GM12878 (cell line): ENCODE data around the gene CDC42BPB. TPM values are rescaled to one million over a fixed set of nuclear protein-coding genes. Genes with fewer than 3 reads are reported as not detected.

ENCODE experiments used
- ATAC-seq: fragments of 200-7000 bp; cut with Tn5 transposase; 3 replicates; pipeline ENCODE4 v1.9.1; 2020; ENCODE audit warnings: mild to moderate bottlenecking, moderate library complexity
- BruUV-seq: library from RNA; stranded (reverse); fragments of 400-500 nt; replicated peaks from 2 replicates; lab custom pipeline; 2021; lab: Mats Ljungman, UMichigan
- CTCF ChIA-PET: fragments of 300-600 bp; sonication (Branson Sonifier 250); formaldehyde crosslinking; extraction: SDS; loops from one replicate; lab custom pipeline; 2021; ENCODE audit warnings: inconsistent platforms; lab: Yijun Ruan, JAX
- POLR2A ChIA-PET: fragments of 350-600 bp; formaldehyde crosslinking; extraction: SDS; loops from one replicate; lab custom pipeline; 2021; ENCODE audit warnings: inconsistent platforms; lab: Charles Lee
- RAD21 ChIA-PET: fragments of 300-600 bp; sonication (Branson Sonifier 250); formaldehyde crosslinking; loops from one replicate; lab custom pipeline; 2023; ENCODE audit warnings: antibody characterized with exemption; ENCODE audit not compliant: unreplicated experiment; lab: Charles Lee
- SMC1A ChIA-PET: fragments of 300-600 bp; sonication (Branson Sonifier 250); formaldehyde crosslinking; loops from one replicate; lab custom pipeline; 2023; ENCODE audit not compliant: unreplicated experiment, uncharacterized antibody; lab: Charles Lee
- DNase-seq: peaks from one replicate; pipeline ENCODE4 v3.0.0-alpha.2; 2011; ENCODE audit warnings: low read depth, low spot score
- FAIRE-seq: peaks from 3 replicates; lab custom pipeline; 2011; peaks lifted over from hg19 to GRCh38; lab: Jason Lieb, UNC
- H2AFZ ChIP-seq: 2 replicates; pipeline ENCODE4 v1.6.0; 2011; ENCODE audit warnings: low read depth, low read length, control low read depth; ENCODE audit not compliant: control insufficient read depth
- H3K27ac ChIP-seq: 2 replicates; pipeline ENCODE4 v1.5.1; 2011; ENCODE audit warnings: control low read depth; ENCODE audit not compliant: control insufficient read depth, insufficient read depth
- H3K27me3 ChIP-seq, 2 experiments: replicated peaks in 1 of 2; 2 replicates each; pipeline versions ENCODE4 v1.6.0 to v1.6.1; 2011; ENCODE audit warnings: low read length in 1 of 2; ENCODE audit not compliant: control insufficient read depth in 2 of 2, insufficient read depth in 2 of 2
- H3K36me3 ChIP-seq, 2 experiments: 2 replicates each; pipeline ENCODE4 v1.5.1; 2011; ENCODE audit warnings: low read length in 1 of 2; ENCODE audit not compliant: control insufficient read depth in 2 of 2, insufficient read depth in 2 of 2
- H3K4me1 ChIP-seq: 2 replicates; pipeline ENCODE4 v1.6.1; 2011; ENCODE audit warnings: mild to moderate bottlenecking, low read length, moderate library complexity, mixed read lengths; ENCODE audit not compliant: control insufficient read depth, insufficient read depth
- H3K4me2 ChIP-seq: 2 replicates; pipeline ENCODE4 v1.6.0; 2011; ENCODE audit warnings: control low read depth; ENCODE audit not compliant: control insufficient read depth, insufficient read depth
- H3K4me3 ChIP-seq: fragments of 200-600 bp; sonication (generic); 2 replicates; pipeline ENCODE4 v1.5.1; 2016
- H3K79me2 ChIP-seq: 2 replicates; pipeline ENCODE4 v1.6.0; 2011; ENCODE audit warnings: low read length; ENCODE audit not compliant: control insufficient read depth, insufficient read depth
- H3K9ac ChIP-seq: 2 replicates; pipeline ENCODE4 v1.8.0; 2011; ENCODE audit warnings: low read length, control low read depth, mixed read lengths; ENCODE audit not compliant: control insufficient read depth, insufficient read depth
- H3K9me3 ChIP-seq: replicated peaks from 3 replicates; pipeline ENCODE4 v1.5.1; 2011; ENCODE audit warnings: mild to moderate bottlenecking, low read length; ENCODE audit not compliant: control insufficient read depth, insufficient read depth
- H4K20me1 ChIP-seq: 2 replicates; pipeline ENCODE4 v1.6.0; 2011; ENCODE audit not compliant: control insufficient read depth, insufficient read depth
- CBX5 ChIP-seq: sonication (generic); IDR thresholded peaks from 2 replicates; pipeline ENCODE4 v1.6.1; 2016; ENCODE audit warnings: low read depth, moderate library complexity, mild to moderate bottlenecking, inconsistent platforms
- FOXM1 ChIP-seq: IDR thresholded peaks from 2 replicates; pipeline ENCODE4 v1.6.1; 2012; ENCODE audit warnings: low read depth, mild to moderate bottlenecking, inconsistent platforms, low read length, moderate library complexity
- GATAD2B ChIP-seq: fragments of 450-650 bp; conservative IDR thresholded peaks from 2 replicates; pipeline ENCODE4 v1.6.1; 2017; ENCODE audit warnings: low read depth, mild to moderate bottlenecking, moderate library complexity
- JUND ChIP-seq: IDR thresholded peaks from 2 replicates; pipeline ENCODE4 v1.6.1; 2012; ENCODE audit warnings: low read depth, mild to moderate bottlenecking, low read length, improper control_type of control experiment, moderate library complexity
- MTA2 ChIP-seq: fragments of 450-650 bp; IDR thresholded peaks from 2 replicates; pipeline ENCODE4 v1.6.1; 2016; ENCODE audit warnings: low read depth, mild to moderate bottlenecking, moderate library complexity
- NR2F1 ChIP-seq: fragments of 450-650 bp; conservative IDR thresholded peaks from 2 replicates; pipeline ENCODE4 v1.6.1; 2017; ENCODE audit warnings: mild to moderate bottlenecking
- SIN3A ChIP-seq: IDR thresholded peaks from 2 replicates; pipeline ENCODE4 v1.6.1; 2012; ENCODE audit warnings: low read depth, low read length, improper control_type of control experiment
- SMAD1 ChIP-seq: fragments of 450-650 bp; IDR thresholded peaks from 2 replicates; pipeline ENCODE4 v1.6.1; 2018; ENCODE audit warnings: mild to moderate bottlenecking, low read depth; ENCODE audit not compliant: partially characterized antibody
- SREBF1 ChIP-seq: IDR thresholded peaks from 2 replicates; pipeline ENCODE4 v1.6.1; 2012; ENCODE audit warnings: mild to moderate bottlenecking, low read length
- SREBF2 ChIP-seq: IDR thresholded peaks from 2 replicates; pipeline ENCODE4 v1.6.1; 2012; ENCODE audit warnings: mild to moderate bottlenecking, low read length
- WGBS: methylation state at CpG from one replicate; pipeline ENCODE4 v1.1.6; 2016; ENCODE audit warnings: low lambda C conversion rate; ENCODE audit not compliant: insufficient replicate concordance, insufficient coverage; ENCODE audit errors: missing lambda C conversion rate; 5-methylcytosine and 5-hydroxymethylcytosine counted together
- in situ Hi-C: fragments of 300-500 bp; cut with MboI; formaldehyde crosslinking; loops from 9 replicates; pipeline ENCODE4 v1.14.3; 2018; ENCODE audit warnings: mixed read lengths
- intact Hi-C: fragments of 100-400 bp; cut with micrococcal nuclease; formaldehyde crosslinking; loops from one replicate; pipeline ENCODE4 v1.14.2; 2022; ENCODE audit not compliant: unreplicated experiment
- polyA plus RNA-seq, 11 experiments: library from polyadenylated mRNA; depleted of rRNA in 4 of 11; unstranded in 6 of 11; stranded (reverse) in 5 of 11; fragments of >200 nt; fragmentation: Nextera tagmentation in 4 of 11; fragmentation: Illumina TruSeq in 1 of 11; extraction: Ambion mirVana in 4 of 11; extraction: Trizol in 1 of 11; gene quantifications; 1 replicate in 1 of 11; 2 replicates in 10 of 11; pipeline versions ENCODE4 v1.2.1 to v1.2.3, GENCODE V29; 2011 to 2016; ENCODE audit warnings: inconsistent platforms in 2 of 11, missing spikeins in 2 of 11, low read depth in 1 of 11
- total RNA-seq, 4 experiments: library from RNA; depleted of rRNA in 3 of 4; stranded (reverse); fragments of >200 nt in 3 of 4; fragmentation: Illumina TruSeq in 1 of 4; extraction: Trizol in 1 of 4; gene quantifications; 2 replicates each; pipeline versions ENCODE4 v1.2.1 to v1.2.3, GENCODE V29; 2013 to 2021
- TF ChIP-seq, protein P1 (sequence below): IDR thresholded peaks from 2 replicates; pipeline ENCODE4 v1.6.1; 2012; ENCODE audit warnings: improper control_type of control experiment, low read depth, low read length; ENCODE audit not compliant: insufficient replicate concordance
- TF ChIP-seq, protein P2 (sequence below), 3 experiments: IDR thresholded peaks in 2 of 3; conservative IDR thresholded peaks in 1 of 3; 2 replicates each; pipeline ENCODE4 v1.5.1; 2011; ENCODE audit warnings: low read depth in 3 of 3, low read length in 3 of 3, mild to moderate bottlenecking in 3 of 3, control low read depth in 2 of 3, moderate library complexity in 2 of 3, inconsistent platforms in 1 of 3, mixed read lengths in 1 of 3; ENCODE audit not compliant: control insufficient read depth in 2 of 3, insufficient read depth in 1 of 3; ENCODE audit errors: extremely low read depth in 1 of 3
- TF ChIP-seq, protein P3 (sequence below): fragments of 450-650 bp; formaldehyde crosslinking; IDR thresholded peaks from 2 replicates; pipeline ENCODE4 v1.4.0; 2020; ENCODE audit warnings: mild to moderate bottlenecking, moderate library complexity

The CDC42BPB gene
- total and polyA plus RNA-seq, 10 of the 15 experiments (the other 5 are each of a cell fraction or from before 2014, with no cell fraction given), result 0.42 to 22.1 (median 13.3) TPM

DNA sequence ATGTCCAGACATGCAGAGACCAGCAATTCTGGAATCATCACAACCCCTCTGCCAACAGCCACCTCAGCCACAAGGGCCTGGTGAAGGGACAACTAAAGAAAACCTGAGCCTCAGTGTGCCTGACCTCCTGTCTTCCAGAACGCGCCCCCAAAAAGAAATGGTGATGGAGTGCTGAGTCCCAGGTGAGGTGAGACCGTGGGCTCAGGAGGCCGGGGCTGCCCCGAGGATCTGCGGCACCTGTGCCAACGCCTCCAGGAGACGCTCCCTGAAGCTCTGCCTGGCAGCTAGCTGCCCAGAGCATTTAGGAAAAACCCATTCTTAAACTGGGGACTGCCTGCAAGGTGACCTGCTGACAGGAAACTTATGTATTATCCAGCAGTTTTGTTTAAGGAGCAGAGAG lies 51.2 kb downstream of the CDC42BPB start (continued):
- TF ChIP-seq, protein P1, sequence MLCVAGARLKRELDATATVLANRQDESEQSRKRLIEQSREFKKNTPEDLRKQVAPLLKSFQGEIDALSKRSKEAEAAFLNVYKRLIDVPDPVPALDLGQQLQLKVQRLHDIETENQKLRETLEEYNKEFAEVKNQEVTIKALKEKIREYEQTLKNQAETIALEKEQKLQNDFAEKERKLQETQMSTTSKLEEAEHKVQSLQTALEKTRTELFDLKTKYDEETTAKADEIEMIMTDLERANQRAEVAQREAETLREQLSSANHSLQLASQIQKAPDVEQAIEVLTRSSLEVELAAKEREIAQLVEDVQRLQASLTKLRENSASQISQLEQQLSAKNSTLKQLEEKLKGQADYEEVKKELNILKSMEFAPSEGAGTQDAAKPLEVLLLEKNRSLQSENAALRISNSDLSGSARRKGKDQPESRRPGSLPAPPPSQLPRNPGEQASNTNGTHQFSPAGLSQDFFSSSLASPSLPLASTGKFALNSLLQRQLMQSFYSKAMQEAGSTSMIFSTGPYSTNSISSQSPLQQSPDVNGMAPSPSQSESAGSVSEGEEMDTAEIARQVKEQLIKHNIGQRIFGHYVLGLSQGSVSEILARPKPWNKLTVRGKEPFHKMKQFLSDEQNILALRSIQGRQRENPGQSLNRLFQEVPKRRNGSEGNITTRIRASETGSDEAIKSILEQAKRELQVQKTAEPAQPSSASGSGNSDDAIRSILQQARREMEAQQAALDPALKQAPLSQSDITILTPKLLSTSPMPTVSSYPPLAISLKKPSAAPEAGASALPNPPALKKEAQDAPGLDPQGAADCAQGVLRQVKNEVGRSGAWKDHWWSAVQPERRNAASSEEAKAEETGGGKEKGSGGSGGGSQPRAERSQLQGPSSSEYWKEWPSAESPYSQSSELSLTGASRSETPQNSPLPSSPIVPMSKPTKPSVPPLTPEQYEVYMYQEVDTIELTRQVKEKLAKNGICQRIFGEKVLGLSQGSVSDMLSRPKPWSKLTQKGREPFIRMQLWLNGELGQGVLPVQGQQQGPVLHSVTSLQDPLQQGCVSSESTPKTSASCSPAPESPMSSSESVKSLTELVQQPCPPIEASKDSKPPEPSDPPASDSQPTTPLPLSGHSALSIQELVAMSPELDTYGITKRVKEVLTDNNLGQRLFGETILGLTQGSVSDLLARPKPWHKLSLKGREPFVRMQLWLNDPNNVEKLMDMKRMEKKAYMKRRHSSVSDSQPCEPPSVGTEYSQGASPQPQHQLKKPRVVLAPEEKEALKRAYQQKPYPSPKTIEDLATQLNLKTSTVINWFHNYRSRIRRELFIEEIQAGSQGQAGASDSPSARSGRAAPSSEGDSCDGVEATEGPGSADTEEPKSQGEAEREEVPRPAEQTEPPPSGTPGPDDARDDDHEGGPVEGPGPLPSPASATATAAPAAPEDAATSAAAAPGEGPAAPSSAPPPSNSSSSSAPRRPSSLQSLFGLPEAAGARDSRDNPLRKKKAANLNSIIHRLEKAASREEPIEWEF, result no peak
- TF ChIP-seq JUND, result no peak
- TF ChIP-seq SREBF1, result no peak
- TF ChIP-seq, protein P2, sequence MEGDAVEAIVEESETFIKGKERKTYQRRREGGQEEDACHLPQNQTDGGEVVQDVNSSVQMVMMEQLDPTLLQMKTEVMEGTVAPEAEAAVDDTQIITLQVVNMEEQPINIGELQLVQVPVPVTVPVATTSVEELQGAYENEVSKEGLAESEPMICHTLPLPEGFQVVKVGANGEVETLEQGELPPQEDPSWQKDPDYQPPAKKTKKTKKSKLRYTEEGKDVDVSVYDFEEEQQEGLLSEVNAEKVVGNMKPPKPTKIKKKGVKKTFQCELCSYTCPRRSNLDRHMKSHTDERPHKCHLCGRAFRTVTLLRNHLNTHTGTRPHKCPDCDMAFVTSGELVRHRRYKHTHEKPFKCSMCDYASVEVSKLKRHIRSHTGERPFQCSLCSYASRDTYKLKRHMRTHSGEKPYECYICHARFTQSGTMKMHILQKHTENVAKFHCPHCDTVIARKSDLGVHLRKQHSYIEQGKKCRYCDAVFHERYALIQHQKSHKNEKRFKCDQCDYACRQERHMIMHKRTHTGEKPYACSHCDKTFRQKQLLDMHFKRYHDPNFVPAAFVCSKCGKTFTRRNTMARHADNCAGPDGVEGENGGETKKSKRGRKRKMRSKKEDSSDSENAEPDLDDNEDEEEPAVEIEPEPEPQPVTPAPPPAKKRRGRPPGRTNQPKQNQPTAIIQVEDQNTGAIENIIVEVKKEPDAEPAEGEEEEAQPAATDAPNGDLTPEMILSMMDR (IDR thresholded peaks at IDR 0.05 in 2 of 3, conservative IDR thresholded peaks at IDR 0.05 in 1 of 3; ENCODE audit: control insufficient read depth in 2 of 3, extremely low read depth in 1 of 3, insufficient read depth in 1 of 3, low read depth in 3 of 3, low read length in 3 of 3), result no peak
- TF ChIP-seq MTA2, result no peak
- TF ChIP-seq, all 136 proteins: peak for 0

DNA sequence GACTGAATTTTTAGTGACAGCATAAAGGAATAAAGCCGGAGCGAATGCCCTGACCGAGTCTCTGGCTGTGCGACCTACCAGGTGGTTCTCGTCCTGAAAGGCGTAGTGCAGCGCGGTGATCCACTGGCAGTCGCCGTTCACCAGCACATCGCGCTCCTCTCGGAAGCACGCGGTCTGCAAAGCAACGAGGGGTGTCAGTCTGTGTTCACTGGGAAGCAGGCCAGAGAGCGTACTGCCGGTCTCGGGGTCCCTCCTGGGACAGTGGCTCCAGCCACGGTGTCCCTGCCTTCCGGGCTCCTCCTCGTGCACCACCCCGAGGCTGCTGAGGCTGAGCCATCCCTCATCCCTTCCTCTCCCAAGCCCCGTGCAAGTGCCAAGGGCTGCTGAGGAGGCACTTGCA lies 53.5 kb downstream of the CDC42BPB start:
- no peaks in the 10 kb centered on the region for H3K27me3 ChIP-seq
- no peak overlapping the region for H3K4me3 ChIP-seq
- no peaks in the 10 kb centered on the region for H4K20me1 ChIP-seq
- SMC1A ChIA-PET, result no interaction called here
- H3K9ac ChIP-seq, result no peak overlapping the region
- CTCF ChIA-PET, result no interaction called here
- H3K4me1 ChIP-seq, result peaks cover 10% of the 10 kb centered on the region
- no TSS peak for BruUV-seq
- H3K79me2 ChIP-seq, result no peaks in the 10 kb centered on the region
- WGBS, result 81% methylated on average over 24 of the region's 24 CpGs
- ATAC-seq (no peak), DNase-seq (no peak), FAIRE-seq (no peak)
- H3K9me3 ChIP-seq, result no peaks in the 10 kb centered on the region
- intact Hi-C loops (no loop called here), in situ Hi-C loops (no loop called here)
- RAD21 ChIA-PET, result no interaction called here
- no peak overlapping the region for H2AFZ ChIP-seq
- H3K4me2 ChIP-seq, result no peak overlapping the region
- H3K27ac ChIP-seq, result no peak overlapping the region
- peaks cover 3 to 17% of the 10 kb centered on the region in 2 experiments; a peak in 3 of 4 replicates for H3K36me3 ChIP-seq
- POLR2A ChIA-PET, result no interaction called here
- TF ChIP-seq, protein P3, sequence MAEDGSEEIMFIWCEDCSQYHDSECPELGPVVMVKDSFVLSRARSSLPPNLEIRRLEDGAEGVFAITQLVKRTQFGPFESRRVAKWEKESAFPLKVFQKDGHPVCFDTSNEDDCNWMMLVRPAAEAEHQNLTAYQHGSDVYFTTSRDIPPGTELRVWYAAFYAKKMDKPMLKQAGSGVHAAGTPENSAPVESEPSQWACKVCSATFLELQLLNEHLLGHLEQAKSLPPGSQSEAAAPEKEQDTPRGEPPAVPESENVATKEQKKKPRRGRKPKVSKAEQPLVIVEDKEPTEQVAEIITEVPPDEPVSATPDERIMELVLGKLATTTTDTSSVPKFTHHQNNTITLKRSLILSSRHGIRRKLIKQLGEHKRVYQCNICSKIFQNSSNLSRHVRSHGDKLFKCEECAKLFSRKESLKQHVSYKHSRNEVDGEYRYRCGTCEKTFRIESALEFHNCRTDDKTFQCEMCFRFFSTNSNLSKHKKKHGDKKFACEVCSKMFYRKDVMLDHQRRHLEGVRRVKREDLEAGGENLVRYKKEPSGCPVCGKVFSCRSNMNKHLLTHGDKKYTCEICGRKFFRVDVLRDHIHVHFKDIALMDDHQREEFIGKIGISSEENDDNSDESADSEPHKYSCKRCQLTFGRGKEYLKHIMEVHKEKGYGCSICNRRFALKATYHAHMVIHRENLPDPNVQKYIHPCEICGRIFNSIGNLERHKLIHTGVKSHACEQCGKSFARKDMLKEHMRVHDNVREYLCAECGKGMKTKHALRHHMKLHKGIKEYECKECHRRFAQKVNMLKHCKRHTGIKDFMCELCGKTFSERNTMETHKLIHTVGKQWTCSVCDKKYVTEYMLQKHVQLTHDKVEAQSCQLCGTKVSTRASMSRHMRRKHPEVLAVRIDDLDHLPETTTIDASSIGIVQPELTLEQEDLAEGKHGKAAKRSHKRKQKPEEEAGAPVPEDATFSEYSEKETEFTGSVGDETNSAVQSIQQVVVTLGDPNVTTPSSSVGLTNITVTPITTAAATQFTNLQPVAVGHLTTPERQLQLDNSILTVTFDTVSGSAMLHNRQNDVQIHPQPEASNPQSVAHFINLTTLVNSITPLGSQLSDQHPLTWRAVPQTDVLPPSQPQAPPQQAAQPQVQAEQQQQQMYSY (CRISPR knock-in tag), result no peak
- TF ChIP-seq SIN3A, result no peak
- no peak for TF ChIP-seq NR2F1
- no peak for TF ChIP-seq SREBF2
- no peak for TF ChIP-seq SMAD1
- TF ChIP-seq GATAD2B, result no peak
- no peak for TF ChIP-seq CBX5
- no peak for TF ChIP-seq FOXM1
